ENCODE measurements around the gene DNER. TPM values are rescaled to one million over a fixed set of nuclear protein-coding genes. Genes with fewer than 3 reads are reported as not detected.
A peak's percentile ranks its signal among the peaks of the same experiment; 100 is the strongest.

Gene DNER
- total and polyA plus RNA-seq, 2 donors (not counting 3 experiments of a cell fraction or from before 2014, with no cell fraction given), result 0.01 TPM; not detected in 1

DNA sequence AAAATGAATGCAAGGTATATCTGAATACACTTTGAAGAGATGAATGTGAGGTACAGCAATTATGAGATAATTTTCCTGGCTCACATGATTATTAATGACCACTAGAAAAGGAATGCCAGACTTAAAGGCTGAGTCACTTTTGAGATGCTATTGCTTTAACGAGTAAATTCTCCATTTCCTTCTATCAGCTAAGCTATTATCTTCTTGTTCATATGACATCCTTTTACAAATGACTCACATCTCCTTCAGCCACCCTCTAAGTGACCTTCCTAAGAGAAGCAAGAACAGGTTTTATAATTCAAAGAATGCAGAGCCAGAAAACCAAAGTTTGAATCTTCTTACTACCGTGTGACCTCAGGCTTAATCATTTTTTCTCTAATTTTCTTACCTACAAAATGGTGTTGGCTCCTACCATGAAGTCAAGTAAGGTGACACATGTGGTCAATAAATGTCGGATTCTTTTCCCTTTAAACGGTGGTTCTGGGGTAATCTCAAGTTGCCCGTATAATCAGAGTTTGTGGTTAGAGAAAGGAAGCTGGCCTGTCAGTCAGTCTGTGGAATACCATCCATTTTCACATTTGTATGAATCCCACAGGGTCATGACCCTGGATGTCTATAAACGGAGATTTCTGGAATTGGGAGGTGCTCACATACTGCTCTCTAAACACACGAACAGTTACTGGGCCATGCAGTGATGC lies 259.3 kb downstream of the DNER start:
- Histone ChIP-seq H4K20me1 (replicated peaks; ENCODE audit: control insufficient read depth, extremely low read depth, insufficient read depth, low read length) (no peaks in the 10 kb centered on the region), H3K4me3 (replicated peaks in 1 of 3; ENCODE audit: insufficient read depth in 1 of 3, low read depth in 1 of 3, low read length in 3 of 3) (no peak overlapping the region), H2AFZ (ENCODE audit: low read depth, low read length) (peak overlapping the region; percentile 56), H3K4me2 (ENCODE audit: insufficient read depth, low read length) (peak overlapping the region; percentile 78), H3K9me3 (replicated peaks; ENCODE audit: control insufficient read depth, insufficient read depth, low read length) (no peaks in the 10 kb centered on the region), H3K27ac (ENCODE audit: insufficient read depth, low read depth, low read length) (peak overlapping the region; percentile 75), H3K9ac (replicated peaks; ENCODE audit: extremely low read depth, insufficient read depth, low read length) (peak overlapping the region; percentile 56), H3K36me3 (ENCODE audit: control insufficient read depth in 2 of 2, extremely low read depth in 1 of 2, insufficient read depth in 2 of 2, low read length in 2 of 2) (no peaks in the 10 kb centered on the region), H3K27me3 (ENCODE audit: control insufficient read depth in 2 of 2, insufficient read depth in 2 of 2, low read length in 2 of 2) (no peaks in the 10 kb centered on the region), H3K9me1 (replicated peaks; ENCODE audit: control insufficient read depth, extremely low read depth, insufficient read depth, low read length) (no peaks in the 10 kb centered on the region), H3K79me2 (ENCODE audit: control insufficient read depth, insufficient read depth, low read length) (no peaks in the 10 kb centered on the region), H3K4me1 (ENCODE audit: control insufficient read depth, extremely low read depth, insufficient read depth, low read length) (peaks cover 22% of the 10 kb centered on the region)
- FAIRE-seq, result peak; percentile 80
- intact Hi-C loops (cut with micrococcal nuclease) (loop anchor here (1.0 kb wide), 1 partner anchor 10 kb away; no protein-coding TSS in a partner anchor), dilution Hi-C loops (cut with MboI; ENCODE audit: extremely low pct_ligation_motif_present, low sequenced_read_pairs) (no loop called here)
- peak; percentile 67 for DNase-seq (ENCODE audit: low read depth, low spot score)
- TSS peak; percentile 83 for BruUV-seq (replicated peaks)
- POLR2A ChIA-PET, result no interaction called here
- TF ChIP-seq MYC (IDR thresholded peaks at IDR 0.05; ENCODE audit: low read depth, low read length) (no peak), GATA2 (IDR thresholded peaks at IDR 0.05; ENCODE audit: insufficient read depth, insufficient read length, low read depth, low read length) (peak; percentile 65), FOS (IDR thresholded peaks at IDR 0.05; ENCODE audit: borderline replicate concordance, insufficient read depth, low read length) (peak; percentile 92), POLR2AphosphoS5 (IDR thresholded peaks at IDR 0.05; ENCODE audit: insufficient read depth, low read depth, low read length) (peak; percentile 41), POLR2A (IDR thresholded peaks at IDR 0.05; ENCODE audit: low read depth, low read length) (no peak), JUN (IDR thresholded peaks at IDR 0.05; ENCODE audit: borderline replicate concordance, insufficient read depth, insufficient read length, low read depth) (peak; percentile 77), EZH2 (IDR thresholded peaks at IDR 0.05; ENCODE audit: borderline replicate concordance, low read depth, low read length, severe bottlenecking) (no peak)
- TF ChIP-seq, protein P1, sequence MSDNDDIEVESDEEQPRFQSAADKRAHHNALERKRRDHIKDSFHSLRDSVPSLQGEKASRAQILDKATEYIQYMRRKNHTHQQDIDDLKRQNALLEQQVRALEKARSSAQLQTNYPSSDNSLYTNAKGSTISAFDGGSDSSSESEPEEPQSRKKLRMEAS (IDR thresholded peaks at IDR 0.05; ENCODE audit: insufficient read depth, insufficient read length), result no peak
- TF ChIP-seq, protein P2, sequence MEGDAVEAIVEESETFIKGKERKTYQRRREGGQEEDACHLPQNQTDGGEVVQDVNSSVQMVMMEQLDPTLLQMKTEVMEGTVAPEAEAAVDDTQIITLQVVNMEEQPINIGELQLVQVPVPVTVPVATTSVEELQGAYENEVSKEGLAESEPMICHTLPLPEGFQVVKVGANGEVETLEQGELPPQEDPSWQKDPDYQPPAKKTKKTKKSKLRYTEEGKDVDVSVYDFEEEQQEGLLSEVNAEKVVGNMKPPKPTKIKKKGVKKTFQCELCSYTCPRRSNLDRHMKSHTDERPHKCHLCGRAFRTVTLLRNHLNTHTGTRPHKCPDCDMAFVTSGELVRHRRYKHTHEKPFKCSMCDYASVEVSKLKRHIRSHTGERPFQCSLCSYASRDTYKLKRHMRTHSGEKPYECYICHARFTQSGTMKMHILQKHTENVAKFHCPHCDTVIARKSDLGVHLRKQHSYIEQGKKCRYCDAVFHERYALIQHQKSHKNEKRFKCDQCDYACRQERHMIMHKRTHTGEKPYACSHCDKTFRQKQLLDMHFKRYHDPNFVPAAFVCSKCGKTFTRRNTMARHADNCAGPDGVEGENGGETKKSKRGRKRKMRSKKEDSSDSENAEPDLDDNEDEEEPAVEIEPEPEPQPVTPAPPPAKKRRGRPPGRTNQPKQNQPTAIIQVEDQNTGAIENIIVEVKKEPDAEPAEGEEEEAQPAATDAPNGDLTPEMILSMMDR (IDR thresholded peaks at IDR 0.05; ENCODE audit: extremely low read depth in 1 of 2, insufficient read depth in 1 of 2, low read depth in 1 of 2, low read length in 2 of 2), result no peak
- CTCF ChIA-PET, result interaction anchor here (1.2 to 2.3 kb wide), 2 partner anchors 10 to 24 kb away, joined by 5 to 13 read pairs; no protein-coding TSS in a partner anchor
